CD4-positive, alpha-beta T cell (primary cell): ENCODE measurements around the gene RPTOR. TPM values are rescaled to one million over a fixed set of nuclear protein-coding genes. Genes with fewer than 3 reads are reported as not detected.

Experiments
- ATAC-seq: fragments of 200-7000 bp; cut with Tn5 transposase; one replicate; pipeline ENCODE4 v1.10.0; 2022; ENCODE audit warnings: mild to moderate bottlenecking; ENCODE audit not compliant: poor library complexity
- CTCF ChIA-PET: fragments of 350-600 bp; sonication (Branson Sonifier 250); formaldehyde crosslinking; loops from one replicate; lab custom pipeline; 2021; ENCODE audit warnings: antibody characterized with exemption, inconsistent platforms; lab: Charles Lee
- POLR2A ChIA-PET: fragments of 350-600 bp; sonication (Branson Sonifier 250); formaldehyde crosslinking; loops from one replicate; lab custom pipeline; 2021; ENCODE audit warnings: antibody characterized with exemption, inconsistent platforms; lab: Charles Lee
- DNase-seq, 14 experiments: peaks; one replicate each; pipeline ENCODE4 v3.0.0-alpha.2; 2013 to 2020; ENCODE audit warnings: mixed read lengths in 2 of 14
- H3K27ac ChIP-seq, 2 donors: one replicate each; pipeline versions ENCODE4 v1.5.1 to v1.7.0; 2013; ENCODE audit warnings: low read length in 2 of 2, low read depth in 1 of 2, mild to moderate bottlenecking in 1 of 2
- H3K27me3 ChIP-seq, 2 experiments: 1 replicate in 1 of 2; 2 replicates in 1 of 2; pipeline versions ENCODE4 v1.6.1 to v1.7.0; 2013; ENCODE audit warnings: low read length in 2 of 2, control low read depth in 1 of 2, mild to moderate bottlenecking in 1 of 2, moderate library complexity in 1 of 2; ENCODE audit not compliant: insufficient read depth in 2 of 2, control insufficient read depth in 1 of 2
- H3K36me3 ChIP-seq: one replicate; pipeline ENCODE4 v1.6.1; 2013; ENCODE audit warnings: low read length, control low read depth; ENCODE audit not compliant: insufficient read depth
- H3K4me1 ChIP-seq: one replicate; pipeline ENCODE4 v1.6.1; 2013; ENCODE audit warnings: low read length, control low read depth; ENCODE audit not compliant: insufficient read depth
- H3K4me3 ChIP-seq: one replicate; pipeline ENCODE4 v1.5.1; 2013; ENCODE audit warnings: mild to moderate bottlenecking, low read length, moderate library complexity
- H3K9me3 ChIP-seq, 2 experiments: 1 replicate in 1 of 2; 2 replicates in 1 of 2; pipeline versions ENCODE4 v1.6.1 to v1.7.0; 2013; ENCODE audit warnings: low read length in 2 of 2, mild to moderate bottlenecking in 2 of 2, control low read depth in 1 of 2, moderate library complexity in 1 of 2; ENCODE audit not compliant: control insufficient read depth in 1 of 2, insufficient read depth in 1 of 2
- H3K27ac Mint-ChIP-seq: one replicate; pipeline ENCODE4 v1.8.0; 2020; ENCODE audit warnings: mixed read lengths
- H3K27me3 Mint-ChIP-seq: one replicate; pipeline ENCODE4 v1.8.0; 2021; ENCODE audit warnings: mixed read lengths
- H3K36me3 Mint-ChIP-seq: one replicate; pipeline ENCODE4 v1.8.0; 2021; ENCODE audit warnings: low read depth, mixed read lengths
- H3K4me1 Mint-ChIP-seq: one replicate; pipeline ENCODE4 v1.8.0; 2021; ENCODE audit warnings: low read depth, mixed read lengths
- H3K4me3 Mint-ChIP-seq: one replicate; pipeline ENCODE4 v1.8.0; 2020; ENCODE audit warnings: mild to moderate bottlenecking, mixed read lengths
- H3K9me3 Mint-ChIP-seq: one replicate; pipeline ENCODE4 v1.8.0; 2020; ENCODE audit warnings: mixed read lengths
- CTCF ChIP-seq: fragments of 200-600 bp; IDR thresholded peaks from one replicate; pipeline ENCODE4 v1.8.0; 2022; ENCODE audit warnings: antibody characterized with exemption, mild to moderate bottlenecking
- intact Hi-C, 2 experiments: fragments of 100-400 bp; cut with DNase I in 1 of 2; cut with micrococcal nuclease in 1 of 2; formaldehyde crosslinking; loops; one replicate each; pipeline versions ENCODE4 v1.15.1 to v1.9.0; 2023 to 2025; cut with DNase I, micrococcal nuclease
- total RNA-seq, 174 experiments: library from RNA in 2 of 174; stranded (reverse) in 2 of 174; gene quantifications; one replicate each; pipeline ENCODE4 v1.2.3 and lab custom pipeline; 2021 to 2026

Gene RPTOR
- total RNA-seq, 2 experiments from 2014 or later: 45.0 to 47.1 TPM

GRCh38 chr17:80765241-80765961 is 220.8 kb downstream of the RPTOR start:
- no peaks in the 10 kb centered on the region for H3K9me3 Mint-ChIP-seq
- ChIA-PET CTCF (interaction anchor here (1.4 to 2.0 kb wide), 2 partner anchors 10 to 126 kb away, joined by 3 to 7 read pairs; no protein-coding TSS in a partner anchor), POLR2A (interaction anchor here (0.6 to 1.8 kb wide), 7 partner anchors 9 to 158 kb away, joined by 3 to 11 read pairs (median 7); no protein-coding TSS in a partner anchor)
- peaks cover 52% of the 10 kb centered on the region for H3K4me1 ChIP-seq
- peak in 4 of 14 experiments; percentile 43 to 52 (median 50) for DNase-seq
- peaks cover 1% of the 10 kb centered on the region for H3K36me3 Mint-ChIP-seq
- H3K27me3 ChIP-seq: no peaks in the 10 kb centered on the region
- no peak for TF ChIP-seq CTCF
- H3K36me3 ChIP-seq: peaks cover 3% of the 10 kb centered on the region
- H3K27ac Mint-ChIP-seq: peak overlapping the region; percentile 81
- intact Hi-C loops: loop anchor here in 1 of 2 experiments (2.0 kb wide), 1 partner anchor 15 kb away; no protein-coding TSS in a partner anchor
- no peaks in the 10 kb centered on the region for H3K27me3 Mint-ChIP-seq
- H3K4me3 Mint-ChIP-seq: peak overlapping the region; percentile 43
- H3K9me3 ChIP-seq: no peaks in the 10 kb centered on the region
- ATAC-seq: peak; percentile 35
- peak overlapping the region; percentile 41 to 81 for H3K27ac ChIP-seq
- peaks cover 78% of the 10 kb centered on the region for H3K4me1 Mint-ChIP-seq
- peak overlapping the region; percentile 40 for H3K4me3 ChIP-seq

GRCh38 chr17:80766290-80766855 is 221.7 kb downstream of the RPTOR start:
- Mint-ChIP-seq H3K4me1 (peaks cover 78% of the 10 kb centered on the region), H3K9me3 (no peaks in the 10 kb centered on the region), H3K27me3 (no peaks in the 10 kb centered on the region), H3K4me3 (no peak overlapping the region), H3K27ac (peak overlapping the region; percentile 81), H3K36me3 (peaks cover 9% of the 10 kb centered on the region)
- Histone ChIP-seq H3K4me3 (no peak overlapping the region), H3K36me3 (peaks cover 7% of the 10 kb centered on the region), H3K27ac (peak overlapping the region in 1 of 2 donors; percentile 81), H3K4me1 (peaks cover 49% of the 10 kb centered on the region), H3K27me3 (no peaks in the 10 kb centered on the region), H3K9me3 (no peaks in the 10 kb centered on the region)
- intact Hi-C loops: no loop called here
- no peak for ATAC-seq
- DNase-seq: no peak
- ChIA-PET CTCF (interaction anchor here (1.4 to 2.0 kb wide), 2 partner anchors 9 to 126 kb away, joined by 3 to 7 read pairs; no protein-coding TSS in a partner anchor), POLR2A (interaction anchor here (0.9 to 1.8 kb wide), 5 partner anchors 8 to 63 kb away, joined by 3 to 8 read pairs (median 7); no protein-coding TSS in a partner anchor)
- no peak for TF ChIP-seq CTCF

- POLR2A ChIA-PET: interaction anchor here (0.7 kb wide), 1 partner anchor 16 kb away, joined by 3 read pairs; no protein-coding TSS in a partner anchor
- CTCF ChIA-PET: no interaction called here
- DNase-seq (no peak), ATAC-seq (no peak)
- H3K27ac Mint-ChIP-seq: peak overlapping the region; percentile 50
- intact Hi-C loops: no loop called here
- TF ChIP-seq CTCF: no peak
- H3K9me3 Mint-ChIP-seq: no peaks in the 10 kb centered on the region
- H3K36me3 Mint-ChIP-seq: peaks cover 19% of the 10 kb centered on the region
- Histone ChIP-seq H3K9me3 (no peaks in the 10 kb centered on the region), H3K4me3 (no peak overlapping the region), H3K27ac (no peak overlapping the region), H3K27me3 (no peaks in the 10 kb centered on the region), H3K36me3 (peaks cover 8% of the 10 kb centered on the region), H3K4me1 (peaks cover 42% of the 10 kb centered on the region)
- H3K4me3 Mint-ChIP-seq: no peak overlapping the region
- no peaks in the 10 kb centered on the region for H3K27me3 Mint-ChIP-seq
- H3K4me1 Mint-ChIP-seq: peaks cover 70% of the 10 kb centered on the region
Observed at GRCh38 chr17:80768389-80768788, 223.8 kb downstream of the RPTOR start.
